OCI-LY3 (cell line): ENCODE results near the gene TSPO2.
A peak's percentile ranks its signal among the peaks of the same experiment; 100 is the strongest.

Experiments
- H2AFZ ChIP-seq: fragments of 200-600, 300-600 bp; shearing (Covaris generic); 2 replicates; pipeline ENCODE4 v1.6.0; 2014; ENCODE audit warnings: antibody characterized with exemption, low read depth, low read length
- H3K27ac ChIP-seq: fragments of 200-600, 300-600 bp; sonication (generic); 2 replicates; pipeline ENCODE4 v1.5.1; 2014; ENCODE audit warnings: mild to moderate bottlenecking, low read length, moderate library complexity, mixed read lengths
- H3K27me3 ChIP-seq: fragments of 200-600, 300-600 bp; sonication (generic); 2 replicates; pipeline ENCODE4 v1.6.1; 2014; ENCODE audit warnings: low read depth, low read length, mixed read lengths
- H3K36me3 ChIP-seq: fragments of 200-600, 300-600 bp; sonication (generic); replicated peaks from 2 replicates; pipeline ENCODE3; 2014; ENCODE audit warnings: low read depth, low read length, mixed read lengths
- H3K4me1 ChIP-seq: fragments of 300-600, 200-600 bp; sonication (generic); 2 replicates; pipeline ENCODE4 v1.6.1; 2014; ENCODE audit warnings: low read length, mixed read lengths
- H3K4me2 ChIP-seq: fragments of 200-600, 300-600 bp; sonication (generic); 2 replicates; pipeline ENCODE4 v1.6.1; 2014; ENCODE audit warnings: low read length, mixed read lengths
- H3K4me3 ChIP-seq: fragments of 300-600, 200-600 bp; sonication (generic); 2 replicates; pipeline ENCODE4 v1.5.1; 2014; ENCODE audit warnings: antibody characterized with exemption, mild to moderate bottlenecking, low read length, moderate library complexity
- H3K79me2 ChIP-seq: fragments of 300-600, 200-600 bp; shearing (Covaris generic); 2 replicates; pipeline ENCODE4 v1.6.1; 2014; ENCODE audit warnings: mild to moderate bottlenecking, low read length, mixed read lengths
- H3K9ac ChIP-seq: fragments of 300-600, 200-600 bp; shearing (Covaris generic); 2 replicates; pipeline ENCODE4 v1.6.0; 2014; ENCODE audit warnings: mild to moderate bottlenecking, low read length, moderate library complexity
- H3K9me3 ChIP-seq: fragments of 200-600, 300-600 bp; shearing (Covaris generic); 2 replicates; pipeline ENCODE4 v1.6.1; 2014; ENCODE audit warnings: low read length, mixed read lengths; ENCODE audit not compliant: insufficient read depth
- H4K20me1 ChIP-seq: fragments of 200-600, 300-600 bp; sonication (generic); 2 replicates; pipeline ENCODE4 v1.6.1; 2016; ENCODE audit warnings: low read length, mixed read lengths; ENCODE audit not compliant: insufficient read depth
- EZH2phosphoT487 ChIP-seq: fragments of 200-600 bp; shearing (Covaris generic); IDR thresholded peaks from 2 replicates; pipeline ENCODE4 v1.6.1; 2018; ENCODE audit warnings: antibody characterized with exemption, mixed run types, low read depth
- TF ChIP-seq, protein P1 (sequence below): fragments of 200-600, 300-600 bp; sonication (generic); IDR thresholded peaks from 2 replicates; pipeline ENCODE4 v1.5.1; 2014; ENCODE audit warnings: antibody characterized with exemption, low read length, low read depth

Gene TSPO2

DNA sequence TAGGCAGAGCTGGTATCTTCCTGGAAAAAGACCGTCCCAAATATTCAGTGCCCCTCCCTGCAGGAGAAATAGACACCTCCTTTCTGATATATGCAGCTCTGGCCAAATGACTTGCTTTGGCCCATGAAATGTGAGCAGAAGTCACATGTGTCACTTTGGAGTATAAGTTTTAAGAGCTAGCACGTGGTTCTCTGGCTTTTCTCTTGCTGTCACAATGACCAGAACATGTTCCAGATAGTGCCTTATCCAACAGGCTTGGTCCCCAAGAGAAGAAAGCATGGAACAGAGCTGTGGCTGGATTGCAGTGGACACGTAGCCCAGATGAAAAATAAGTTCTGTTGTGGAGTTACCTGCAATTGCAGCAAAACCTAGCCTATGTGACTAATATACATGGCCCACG lies 43.6 kb upstream of the TSPO2 start:
- no peak overlapping the region for H2AFZ ChIP-seq
- no peak overlapping the region for H3K9ac ChIP-seq
- no peaks in the 10 kb centered on the region for H3K36me3 ChIP-seq
- no peaks in the 10 kb centered on the region for H3K9me3 ChIP-seq
- no peaks in the 10 kb centered on the region for H4K20me1 ChIP-seq
- H3K4me3 ChIP-seq, result no peak overlapping the region
- peaks cover 31% of the 10 kb centered on the region for H3K27me3 ChIP-seq
- peaks cover 8% of the 10 kb centered on the region for H3K4me1 ChIP-seq
- no peak overlapping the region for H3K4me2 ChIP-seq
- TF ChIP-seq, protein P1, sequence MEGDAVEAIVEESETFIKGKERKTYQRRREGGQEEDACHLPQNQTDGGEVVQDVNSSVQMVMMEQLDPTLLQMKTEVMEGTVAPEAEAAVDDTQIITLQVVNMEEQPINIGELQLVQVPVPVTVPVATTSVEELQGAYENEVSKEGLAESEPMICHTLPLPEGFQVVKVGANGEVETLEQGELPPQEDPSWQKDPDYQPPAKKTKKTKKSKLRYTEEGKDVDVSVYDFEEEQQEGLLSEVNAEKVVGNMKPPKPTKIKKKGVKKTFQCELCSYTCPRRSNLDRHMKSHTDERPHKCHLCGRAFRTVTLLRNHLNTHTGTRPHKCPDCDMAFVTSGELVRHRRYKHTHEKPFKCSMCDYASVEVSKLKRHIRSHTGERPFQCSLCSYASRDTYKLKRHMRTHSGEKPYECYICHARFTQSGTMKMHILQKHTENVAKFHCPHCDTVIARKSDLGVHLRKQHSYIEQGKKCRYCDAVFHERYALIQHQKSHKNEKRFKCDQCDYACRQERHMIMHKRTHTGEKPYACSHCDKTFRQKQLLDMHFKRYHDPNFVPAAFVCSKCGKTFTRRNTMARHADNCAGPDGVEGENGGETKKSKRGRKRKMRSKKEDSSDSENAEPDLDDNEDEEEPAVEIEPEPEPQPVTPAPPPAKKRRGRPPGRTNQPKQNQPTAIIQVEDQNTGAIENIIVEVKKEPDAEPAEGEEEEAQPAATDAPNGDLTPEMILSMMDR, result no peak
- TF ChIP-seq EZH2phosphoT487, result no peak
- H3K27ac ChIP-seq, result no peak overlapping the region
- H3K79me2 ChIP-seq, result no peaks in the 10 kb centered on the region

DNA sequence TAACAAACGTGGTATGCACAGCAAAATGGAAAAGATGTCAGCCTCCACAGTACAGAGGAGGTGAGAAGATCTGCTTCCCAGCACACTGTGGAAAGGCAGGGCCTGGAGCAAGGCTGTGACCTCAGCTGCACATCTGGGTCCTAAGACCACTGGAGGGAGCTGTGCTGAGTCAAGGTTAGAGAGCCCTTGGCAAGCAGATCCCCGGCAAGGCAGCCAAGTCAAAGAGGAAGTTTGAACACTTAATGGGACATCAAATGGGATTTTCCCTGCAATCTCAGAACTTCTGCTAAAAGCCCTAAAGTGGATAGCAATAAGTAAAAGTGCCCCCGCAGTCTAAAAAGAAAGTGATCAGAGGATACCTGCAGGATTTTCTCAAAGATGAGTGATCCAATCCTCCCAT lies 42.7 kb upstream of the TSPO2 start:
- H2AFZ ChIP-seq, result no peak overlapping the region

DNA sequence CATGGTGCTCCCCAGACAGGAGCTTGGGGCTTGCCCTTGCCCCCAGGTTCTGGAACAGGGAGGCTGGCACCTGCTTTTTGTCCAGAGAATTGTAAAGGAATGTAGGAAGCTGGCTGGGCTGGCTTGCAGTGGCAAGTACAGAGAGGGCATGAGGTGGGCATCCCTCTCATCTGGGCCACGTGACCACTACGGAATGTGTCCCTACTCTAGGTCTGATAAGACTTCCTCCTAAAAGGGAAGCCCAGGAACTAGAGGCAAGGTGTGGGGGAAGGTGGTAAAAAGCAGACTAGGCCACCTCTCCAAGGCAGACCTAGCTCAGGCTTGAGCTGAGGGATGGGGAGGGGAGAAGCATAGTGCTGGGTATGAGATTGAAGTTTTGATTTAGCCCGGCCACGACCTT lies 42.0 kb upstream of the TSPO2 start:
- Histone ChIP-seq H3K4me1 (peaks cover 8% of the 10 kb centered on the region), H3K27me3 (peaks cover 37% of the 10 kb centered on the region), H2AFZ (no peak overlapping the region), H3K9me3 (no peaks in the 10 kb centered on the region), H3K27ac (no peak overlapping the region), H3K4me2 (no peak overlapping the region), H3K4me3 (no peak overlapping the region), H3K9ac (no peak overlapping the region), H4K20me1 (no peaks in the 10 kb centered on the region), H3K36me3 (no peaks in the 10 kb centered on the region), H3K79me2 (no peaks in the 10 kb centered on the region)
- no peak for TF ChIP-seq EZH2phosphoT487
- TF ChIP-seq, protein P1, result no peak

More for the DNA sequence above, 42.7 kb upstream of the TSPO2 start:
- H3K27me3 ChIP-seq, result peaks cover 30% of the 10 kb centered on the region
- no peaks in the 10 kb centered on the region for H4K20me1 ChIP-seq
- H3K27ac ChIP-seq, result no peak overlapping the region
- TF ChIP-seq, protein P1, result peak; percentile 83
- no peak for TF ChIP-seq EZH2phosphoT487
- H3K4me3 ChIP-seq, result no peak overlapping the region
- H3K36me3 ChIP-seq, result no peaks in the 10 kb centered on the region
- H3K4me1 ChIP-seq, result peaks cover 8% of the 10 kb centered on the region
- no peaks in the 10 kb centered on the region for H3K79me2 ChIP-seq
- H3K9ac ChIP-seq, result no peak overlapping the region
- peak overlapping the region; percentile 35 for H3K4me2 ChIP-seq
- H3K9me3 ChIP-seq, result no peaks in the 10 kb centered on the region

DNA sequence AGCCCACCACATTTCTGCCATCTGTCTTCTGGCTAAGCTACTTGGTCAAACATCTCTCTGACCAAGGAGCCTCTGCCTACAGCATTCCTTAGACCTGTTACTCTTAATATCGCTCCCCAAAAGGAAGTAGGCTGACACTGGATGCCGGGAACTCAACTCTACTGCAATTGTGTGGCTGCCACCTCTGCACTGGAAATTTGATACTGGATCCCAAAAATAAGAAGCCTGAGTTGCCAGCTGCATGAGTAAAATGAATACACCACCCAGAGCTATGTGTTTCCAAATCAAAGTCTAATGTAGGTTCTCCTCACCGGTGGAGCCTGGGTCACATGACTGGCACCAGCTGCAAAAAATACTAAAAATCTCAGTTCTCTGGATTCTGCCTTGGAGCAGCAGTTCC lies 40.1 kb upstream of the TSPO2 start:
- Histone ChIP-seq H3K9ac (no peak overlapping the region), H3K9me3 (no peaks in the 10 kb centered on the region), H3K4me2 (no peak overlapping the region), H2AFZ (no peak overlapping the region), H3K4me3 (no peak overlapping the region), H3K27ac (no peak overlapping the region), H3K27me3 (peaks cover 45% of the 10 kb centered on the region), H3K79me2 (no peaks in the 10 kb centered on the region), H4K20me1 (no peaks in the 10 kb centered on the region), H3K36me3 (no peaks in the 10 kb centered on the region), H3K4me1 (peaks cover 12% of the 10 kb centered on the region)
- TF ChIP-seq EZH2phosphoT487, result no peak
- TF ChIP-seq, protein P1, result no peak
